Hepatic stellate cell (primary cell): Measurements from ENCODE around the gene TAS2R42.

ENCODE experiments used
- DNase-seq: peaks from one replicate; pipeline ENCODE4 v3.0.0; 2011; ENCODE audit warnings: low spot score

TAS2R42 gene

DNA sequence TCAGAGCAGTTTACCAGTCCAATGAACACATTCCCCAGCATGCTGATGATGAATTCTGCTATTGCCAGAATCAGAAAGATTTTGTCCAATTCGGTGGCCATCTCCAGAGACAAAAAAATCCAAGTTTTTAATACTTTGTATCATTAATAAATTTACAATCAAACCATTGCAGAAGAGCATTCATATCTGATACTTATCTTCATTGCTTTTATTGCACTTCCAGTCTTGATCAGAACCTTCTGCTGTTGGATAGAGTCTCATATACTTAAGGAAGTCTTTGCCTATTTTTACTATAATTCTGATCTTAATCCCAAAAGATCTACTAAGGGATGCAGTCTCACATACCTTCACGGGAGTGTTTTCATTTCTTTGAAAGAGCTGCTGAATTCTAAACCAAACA is at the start of gene TAS2R42:
Gene TAS2R42 (minus strand): TSS at position 101 of the 400 bp plus-strand sequence. CDS start 0 bp downstream, at position 101.
- no peak for DNase-seq

DNA sequence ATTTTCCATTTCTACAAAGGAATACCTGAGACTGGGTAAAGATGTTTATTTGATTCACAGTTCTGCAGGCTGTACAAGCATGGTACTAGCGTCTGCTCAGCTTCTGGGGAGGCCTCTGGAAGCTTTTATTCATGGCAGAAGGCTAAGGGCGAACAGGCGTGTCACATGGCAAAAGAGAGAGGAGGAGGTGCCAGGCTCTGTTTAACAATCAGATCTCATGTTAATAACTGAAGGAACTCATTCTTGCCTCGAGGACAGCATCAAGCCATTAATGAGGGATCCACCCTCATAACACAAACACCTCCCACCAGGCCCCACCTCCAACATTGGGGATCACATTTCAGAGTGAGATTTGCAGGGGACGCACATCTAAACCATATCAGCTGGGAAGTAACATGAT is 46.8 kb upstream of the TAS2R42 start:
- no peak for DNase-seq

GRCh38 chr12:11228296-11228879 is 41.7 kb upstream of the TAS2R42 start:
- peak; percentile 9 for DNase-seq

DNA sequence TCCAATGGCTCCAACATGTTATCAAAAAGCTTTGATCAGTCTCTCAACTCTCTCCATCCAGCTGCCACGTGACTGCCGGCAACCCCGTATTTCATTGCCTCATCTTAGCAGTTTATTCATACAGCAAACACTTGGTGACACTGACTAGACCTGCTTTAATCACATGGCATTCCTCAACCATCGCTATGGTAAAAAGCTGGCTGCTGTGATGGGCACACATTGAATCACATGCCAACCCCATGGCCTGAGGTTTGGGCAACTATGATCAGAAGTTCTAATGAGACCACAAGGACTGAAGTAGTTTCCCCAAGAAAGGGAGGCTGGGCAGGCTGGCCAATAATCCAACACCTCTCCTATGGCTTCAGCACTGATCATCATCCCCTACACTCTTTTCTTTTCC is 40.6 kb upstream of the TAS2R42 start:
- no peak for DNase-seq

GRCh38 chr12:11209113-11209512 is 22.4 kb upstream of the TAS2R42 start:
- DNase-seq: no peak

DNA sequence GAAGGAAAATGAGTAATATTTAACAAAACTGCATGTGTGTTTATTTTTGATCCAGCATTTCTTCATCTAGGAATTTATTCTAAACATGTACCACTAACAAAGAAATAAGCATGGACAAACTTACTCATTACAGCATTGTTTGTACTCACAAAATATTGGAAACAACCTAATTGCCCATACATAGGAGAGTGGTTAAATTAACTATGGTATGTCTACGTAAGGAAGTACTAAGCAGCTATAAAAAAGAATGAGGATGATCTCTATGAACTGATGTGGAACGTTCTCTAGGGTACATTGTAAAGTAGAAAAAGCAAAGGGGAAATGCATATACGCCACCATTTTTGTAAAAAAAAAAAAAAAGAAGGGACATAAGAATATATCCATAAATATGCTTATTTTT is 17.4 kb upstream of the TAS2R42 start:
- no peak for DNase-seq

GRCh38 chr12:11202811-11203210 is 16.1 kb upstream of the TAS2R42 start:
- DNase-seq: no peak

GRCh38 chr12:11183011-11183410 is 3.7 kb downstream of the TAS2R42 start:
- DNase-seq: no peak

- DNase-seq: no peak
Measured at GRCh38 chr12:11182529-11182928, 4.2 kb downstream of the TAS2R42 start.

DNA sequence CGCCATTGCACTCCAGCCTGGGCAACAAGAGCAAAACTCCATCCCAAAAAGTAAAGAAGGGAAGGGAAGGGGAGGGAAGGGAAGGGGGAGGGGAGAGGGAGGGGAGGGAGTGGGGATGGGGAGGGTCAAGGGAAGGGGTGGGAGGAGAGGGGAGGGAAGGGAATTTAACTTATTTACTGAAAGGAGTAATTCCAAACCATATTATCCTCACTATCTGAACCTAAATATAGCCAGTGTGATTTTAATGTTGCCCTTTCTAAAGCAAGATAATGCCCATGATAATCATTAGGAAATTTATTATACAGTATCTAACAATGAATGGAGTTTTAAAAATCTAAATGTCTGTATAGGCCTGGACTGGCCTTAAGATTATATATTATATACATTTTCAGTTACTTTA is 8.5 kb downstream of the TAS2R42 start:
- DNase-seq: no peak

- no peak for DNase-seq
Measured at GRCh38 chr12:11174022-11174421, 12.7 kb downstream of the TAS2R42 start.

DNA sequence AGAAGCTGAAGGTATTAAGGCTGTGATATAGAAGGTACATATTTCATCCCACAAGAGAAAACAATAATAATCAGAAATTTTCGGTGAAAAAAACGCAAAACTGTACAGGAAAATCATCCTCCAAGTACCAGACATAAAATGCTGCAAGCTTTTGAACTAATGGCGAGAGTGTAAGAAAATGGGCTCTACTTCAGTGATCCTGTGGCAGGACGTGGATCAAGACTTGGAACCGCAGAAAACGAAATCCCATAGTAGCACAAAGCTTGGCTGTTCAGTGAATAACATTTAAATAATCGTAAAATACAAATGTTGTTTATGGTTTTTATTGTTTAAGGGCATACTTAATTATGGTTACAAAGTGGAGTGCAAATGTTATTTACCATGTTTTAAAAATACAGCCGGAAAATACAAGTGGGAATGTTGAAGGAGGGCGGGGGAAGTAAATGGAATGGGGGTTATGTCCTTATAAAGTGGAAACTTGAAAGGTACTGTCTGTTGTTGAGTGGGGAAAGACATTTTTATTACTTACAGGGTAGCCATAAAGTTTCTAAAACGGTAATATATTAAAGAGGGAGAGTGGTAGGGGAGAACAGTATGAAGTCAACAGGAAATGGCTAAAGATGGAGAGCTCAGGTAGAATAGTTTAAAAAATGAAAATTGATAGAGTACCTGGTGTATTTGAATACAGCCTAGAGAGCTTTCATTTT is 14.6 kb downstream of the TAS2R42 start:
- DNase-seq: no peak

DNA sequence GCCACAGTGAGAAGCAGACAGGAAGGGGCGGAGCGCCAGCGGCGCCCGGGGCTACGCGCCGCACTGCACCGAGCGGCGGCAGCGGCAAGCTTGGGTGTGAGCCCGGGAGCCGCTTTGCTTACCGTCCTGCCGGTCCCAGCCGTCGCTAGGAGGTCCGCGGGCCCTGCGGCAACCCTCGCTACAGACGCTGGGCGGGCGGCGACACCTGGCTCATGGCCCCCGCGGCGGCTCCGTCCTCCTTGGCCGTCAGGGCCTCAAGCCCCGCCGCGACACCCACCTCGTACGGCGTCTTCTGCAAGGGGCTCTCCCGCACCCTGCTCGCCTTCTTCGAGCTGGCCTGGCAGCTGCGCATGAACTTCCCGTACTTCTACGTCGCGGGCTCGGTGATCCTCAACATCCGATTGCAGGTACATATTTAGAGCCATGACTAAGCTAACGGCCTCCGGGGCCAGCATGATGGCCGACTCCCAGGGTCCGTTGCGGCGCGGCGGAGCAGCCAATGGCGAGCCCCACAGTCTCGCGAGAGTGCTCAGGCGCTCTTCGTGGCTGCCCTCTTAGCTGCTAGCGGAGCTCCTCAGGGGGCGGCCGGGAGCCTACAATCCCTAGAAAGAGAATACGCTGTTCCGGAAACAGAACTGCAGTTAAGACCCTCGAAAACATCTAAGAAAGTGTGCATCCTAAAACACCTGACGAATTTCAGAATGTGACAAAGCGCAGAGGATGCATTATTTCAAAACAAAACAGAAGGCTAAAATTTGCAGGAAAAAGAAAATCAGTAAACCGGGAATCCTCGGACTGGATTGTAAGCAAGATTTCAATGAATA is 15.4 kb downstream of the TAS2R42 start, which contains the start of gene SMIM10L1:
Gene SMIM10L1 (plus strand): TSS at position 50 of the 824 bp plus-strand sequence. CDS start 163 bp downstream, at position 213.
- DNase-seq: peak; percentile 82

- no peak for DNase-seq
Measured at GRCh38 chr12:11170810-11171144, 16.0 kb downstream of the TAS2R42 start.

DNA sequence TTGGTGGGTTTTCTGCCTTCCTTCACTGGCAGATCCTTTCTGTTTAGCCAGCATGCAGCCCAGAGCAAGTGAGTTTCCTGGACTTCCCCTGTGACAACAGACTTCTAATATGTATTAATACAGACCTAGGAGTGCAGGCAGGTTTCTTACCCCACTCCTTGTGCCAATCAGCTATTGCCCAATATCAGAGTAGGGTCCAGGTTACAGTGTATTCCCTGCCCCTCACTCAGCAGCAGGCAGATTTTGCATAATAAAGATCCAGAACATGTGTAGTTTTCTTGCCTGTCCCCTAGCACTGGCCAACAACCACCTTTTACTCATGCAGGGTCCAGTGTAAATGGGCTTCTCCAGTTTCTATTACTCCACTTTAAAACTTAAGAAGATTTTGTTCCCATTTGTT is 20.4 kb downstream of the TAS2R42 start:
- no peak for DNase-seq

DNA sequence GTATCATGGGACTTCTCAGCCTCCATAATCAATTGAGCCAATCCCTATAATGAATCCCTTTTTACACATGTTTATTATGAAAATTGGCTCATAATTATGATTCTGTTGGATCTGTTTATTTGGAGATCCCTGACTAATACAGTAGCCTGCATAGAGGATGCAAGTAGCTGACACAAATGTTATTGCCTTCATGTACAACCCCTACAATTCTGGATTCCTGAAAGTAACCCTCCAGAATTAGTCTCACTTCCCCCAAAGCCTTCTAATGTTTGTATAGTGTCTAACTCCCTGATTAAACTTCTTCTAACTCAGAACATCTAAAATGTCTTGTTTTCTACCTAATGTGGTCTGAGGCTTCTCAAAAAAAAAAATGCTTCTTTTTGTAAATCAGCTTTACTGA is 22.4 kb downstream of the TAS2R42 start:
- no peak for DNase-seq

DNA sequence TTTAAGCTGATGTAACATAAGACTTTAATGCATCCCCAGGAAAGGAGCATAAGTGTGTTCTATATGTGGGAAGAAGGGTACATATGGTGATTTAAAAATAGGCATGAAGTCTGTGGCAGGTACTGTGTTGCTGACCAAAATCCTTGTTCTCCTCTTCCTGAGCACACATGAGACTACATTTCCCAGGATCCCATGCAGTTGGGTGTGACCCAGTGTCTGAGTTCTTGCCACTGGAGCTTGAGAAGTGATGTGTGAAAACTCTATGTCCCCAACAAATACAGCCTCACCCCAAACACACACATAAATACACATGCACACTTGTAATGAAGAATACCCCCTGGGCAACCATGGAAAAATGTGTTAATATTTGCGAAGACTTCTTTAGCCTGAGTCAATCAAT is 24.2 kb downstream of the TAS2R42 start:
- DNase-seq: no peak

DNA sequence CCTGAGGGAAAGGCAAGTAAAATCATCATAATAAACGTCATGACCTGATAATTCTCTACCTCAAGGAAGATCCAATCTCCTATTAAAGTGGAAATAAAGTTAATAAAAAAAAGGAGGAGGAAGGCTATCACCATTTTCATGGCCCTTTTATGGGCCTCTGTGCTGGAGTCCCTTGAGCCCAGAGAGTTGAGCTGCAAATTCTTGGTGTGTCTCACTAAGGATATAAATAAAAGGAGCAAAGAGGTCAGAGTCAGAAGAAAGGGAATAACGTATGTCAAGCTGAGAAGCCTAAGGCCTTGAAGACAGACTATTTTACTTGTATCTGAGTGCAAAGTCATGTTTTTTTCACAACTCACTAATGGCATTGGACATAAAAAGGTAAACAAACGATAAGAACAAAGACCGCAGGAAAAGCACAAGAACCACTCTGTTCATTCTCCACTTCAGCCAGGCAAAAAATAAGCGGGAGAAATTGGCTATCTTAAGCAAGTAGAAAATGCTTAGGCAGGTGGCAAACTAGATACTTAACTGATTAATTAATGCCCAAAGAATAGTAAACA is 27.8 kb downstream of the TAS2R42 start:
- DNase-seq: no peak

DNA sequence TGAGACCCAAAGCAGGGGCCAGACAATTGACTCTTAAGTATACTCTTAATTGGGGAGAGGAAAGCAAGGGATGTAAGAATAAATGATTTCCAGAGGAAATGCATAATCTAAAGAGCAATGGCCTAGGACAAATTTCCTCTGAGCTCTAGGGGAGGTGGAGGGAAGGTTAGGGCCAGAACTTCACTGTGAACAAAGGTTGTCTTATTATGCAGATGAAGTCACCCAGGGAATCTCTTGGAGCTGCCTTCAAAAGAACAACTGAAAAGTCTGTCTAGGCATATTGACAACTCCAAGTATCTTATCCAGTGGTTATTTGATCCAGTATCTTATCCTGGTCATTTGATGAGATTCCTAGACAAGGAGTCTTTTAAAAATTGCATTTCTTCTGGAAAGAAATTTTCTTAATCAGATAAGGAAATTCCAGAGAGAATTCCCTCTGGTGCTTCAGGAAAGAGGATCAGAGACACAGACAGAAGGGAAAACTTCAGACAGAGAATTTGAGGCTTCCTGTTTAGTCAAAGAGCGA is 32.3 kb downstream of the TAS2R42 start:
- DNase-seq: no peak

DNA sequence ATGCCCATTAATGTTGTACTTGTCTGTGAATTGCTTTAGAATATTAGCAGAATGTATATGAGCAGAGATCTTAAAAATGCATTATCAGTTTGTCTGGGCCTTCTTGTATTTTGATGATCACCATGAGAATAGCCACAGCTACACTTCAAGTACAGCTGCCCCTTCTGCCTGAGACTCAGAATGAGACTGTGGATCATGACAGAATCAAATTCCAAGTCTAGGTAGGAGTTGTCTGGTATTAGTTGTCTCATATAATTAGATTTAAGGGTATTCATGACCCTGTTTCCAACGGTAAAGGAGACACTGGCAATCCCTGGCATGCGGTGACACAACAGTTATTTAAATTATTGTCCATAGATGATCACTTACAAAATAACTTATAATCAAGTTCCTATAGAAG is 34.0 kb downstream of the TAS2R42 start:
- no peak for DNase-seq

- DNase-seq: no peak
Measured at GRCh38 chr12:11150832-11151231, 35.9 kb downstream of the TAS2R42 start.

DNA sequence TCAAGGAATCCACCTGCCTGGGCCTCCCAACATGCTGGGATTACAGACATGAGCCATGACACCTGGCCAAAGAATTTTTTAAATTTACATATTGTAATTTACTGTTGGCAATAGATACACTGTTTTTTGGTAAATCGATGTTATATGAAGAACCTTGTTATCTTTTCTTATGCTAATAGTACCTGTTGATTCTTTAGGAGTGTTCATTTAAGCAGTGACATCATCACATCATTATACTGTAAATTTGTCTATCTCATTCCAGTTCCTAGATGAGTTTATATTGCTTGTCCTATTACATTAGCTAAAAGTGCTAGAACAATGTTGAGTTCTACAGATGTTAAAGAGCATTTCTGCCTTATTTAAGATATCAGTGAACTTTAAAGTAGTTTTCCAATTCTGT is 39.3 kb downstream of the TAS2R42 start:
- DNase-seq: no peak

DNA sequence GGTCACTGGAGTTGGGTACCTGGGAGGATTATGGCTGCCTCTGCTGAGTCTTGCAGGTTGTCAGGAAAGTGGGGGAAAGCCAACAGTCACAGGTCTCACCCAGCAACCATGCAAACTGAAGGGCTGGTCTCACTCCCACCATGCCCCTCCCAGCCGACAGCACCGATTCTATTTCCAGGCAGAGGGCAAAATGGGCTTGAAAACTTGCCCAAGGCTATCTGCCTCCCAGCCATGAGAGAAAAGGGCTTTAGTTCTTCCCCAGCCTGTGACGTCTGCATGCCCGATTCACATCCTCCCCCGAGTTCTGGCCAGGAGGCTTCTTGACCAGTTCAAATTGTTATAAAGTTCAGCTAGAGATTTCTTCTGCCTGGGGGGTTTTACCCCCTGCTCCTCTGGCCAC is 42.4 kb downstream of the TAS2R42 start:
- DNase-seq: no peak
